ENCODE measurements around the gene MIEN1.
"Not testable (repeated sequence)": the region's sequence is repeated elsewhere in the genome, so short reads cannot be mapped to it uniquely, and the experiment has no call there.

Gene MIEN1, protein sequence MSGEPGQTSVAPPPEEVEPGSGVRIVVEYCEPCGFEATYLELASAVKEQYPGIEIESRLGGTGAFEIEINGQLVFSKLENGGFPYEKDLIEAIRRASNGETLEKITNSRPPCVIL

GRCh38 chr17:39730095-39730921 lies at the start of gene MIEN1:
Gene MIEN1 (minus strand): TSS chr17:39730532. CDS start chr17:39730495, 37 bp downstream.
- DNase-seq, result peak; percentile 83

GRCh38 chr17:39777534-39778365 lies 47.4 kb upstream of the MIEN1 start:
- no peak for DNase-seq

GRCh38 chr17:39776252-39776651 lies 45.9 kb upstream of the MIEN1 start:
- no peak for DNase-seq

- no peak for DNase-seq
These were observed 44.7 kb upstream of the MIEN1 start for GRCh38 chr17:39775031-39775430.

- DNase-seq, result no peak
These were observed 43.7 kb upstream of the MIEN1 start for GRCh38 chr17:39774047-39774446.

- DNase-seq, result no peak
These were observed 42.9 kb upstream of the MIEN1 start for GRCh38 chr17:39772987-39773934.

- no peak for DNase-seq
These were observed 42.1 kb upstream of the MIEN1 start for GRCh38 chr17:39772415-39772814.

- peak; percentile 83 for DNase-seq
These were observed 39.7 kb upstream of the MIEN1 start for GRCh38 chr17:39769974-39770587.

GRCh38 chr17:39767147-39767546 lies 36.8 kb upstream of the MIEN1 start:
- no peak for DNase-seq

DNA sequence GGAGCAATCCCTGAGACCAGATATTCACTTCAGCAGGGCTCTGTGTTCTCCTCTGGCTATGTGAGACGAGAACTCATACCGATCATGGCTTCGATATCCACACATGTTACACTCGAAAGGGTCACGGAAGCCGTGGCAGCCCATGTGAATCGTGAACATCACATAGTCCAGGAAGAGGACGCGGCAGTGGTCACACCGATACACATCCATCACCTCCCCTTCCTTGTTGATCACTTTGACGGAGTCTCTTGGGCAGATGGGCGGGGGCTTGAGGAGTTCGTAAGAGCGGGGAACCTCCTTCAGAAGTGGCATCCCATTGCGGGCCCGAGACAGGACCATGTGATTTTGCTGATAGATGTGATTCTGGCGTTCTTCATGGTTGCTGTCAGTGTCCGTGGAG lies 35.4 kb upstream of the MIEN1 start:
- DNase-seq, result no peak

DNA sequence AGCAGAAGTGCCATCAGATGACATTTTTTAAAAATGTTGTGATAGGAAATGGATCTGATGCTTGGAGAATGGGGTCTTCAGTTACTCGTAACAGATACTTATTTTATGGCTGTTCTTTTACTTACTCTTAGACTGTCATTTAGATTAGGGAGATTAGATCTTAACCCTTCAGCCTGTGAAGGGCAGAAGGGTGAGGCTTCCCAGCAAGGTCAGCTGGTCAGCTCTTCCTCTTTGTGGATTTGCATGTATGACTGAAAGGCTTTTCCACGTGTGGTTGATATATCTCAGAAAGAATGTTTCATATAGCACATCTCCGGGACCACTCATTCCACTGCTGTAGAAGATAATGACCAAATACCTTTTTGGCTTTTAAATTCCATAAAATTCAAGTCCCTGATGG lies 34.8 kb upstream of the MIEN1 start:
- no peak for DNase-seq

DNA sequence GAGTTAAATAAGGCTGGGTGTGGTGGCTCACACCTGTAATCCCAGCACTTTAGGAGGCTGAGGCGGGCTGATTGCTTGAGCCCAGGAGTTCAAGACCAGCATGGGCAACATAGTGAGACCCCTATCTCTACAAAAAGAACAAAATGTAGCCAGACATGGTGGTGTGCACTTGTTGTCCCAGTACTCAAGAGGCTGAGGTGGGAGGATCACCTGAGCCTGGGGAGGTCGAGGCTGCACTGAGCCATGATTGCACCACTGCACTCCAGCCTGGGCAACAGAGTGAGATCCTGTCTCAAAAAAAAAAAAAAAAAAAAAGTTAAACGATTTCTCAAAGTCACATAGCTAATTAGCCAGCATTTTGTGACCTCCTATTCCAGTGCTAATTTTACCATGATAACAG lies 33.8 kb upstream of the MIEN1 start:
- DNase-seq, result not testable (repeated sequence)

- no peak for DNase-seq
These were observed 32.9 kb upstream of the MIEN1 start for GRCh38 chr17:39763051-39763820.

GRCh38 chr17:39761861-39762496 lies 31.6 kb upstream of the MIEN1 start:
- no peak for DNase-seq

GRCh38 chr17:39759204-39759603 lies 28.9 kb upstream of the MIEN1 start:
- DNase-seq, result no peak

DNA sequence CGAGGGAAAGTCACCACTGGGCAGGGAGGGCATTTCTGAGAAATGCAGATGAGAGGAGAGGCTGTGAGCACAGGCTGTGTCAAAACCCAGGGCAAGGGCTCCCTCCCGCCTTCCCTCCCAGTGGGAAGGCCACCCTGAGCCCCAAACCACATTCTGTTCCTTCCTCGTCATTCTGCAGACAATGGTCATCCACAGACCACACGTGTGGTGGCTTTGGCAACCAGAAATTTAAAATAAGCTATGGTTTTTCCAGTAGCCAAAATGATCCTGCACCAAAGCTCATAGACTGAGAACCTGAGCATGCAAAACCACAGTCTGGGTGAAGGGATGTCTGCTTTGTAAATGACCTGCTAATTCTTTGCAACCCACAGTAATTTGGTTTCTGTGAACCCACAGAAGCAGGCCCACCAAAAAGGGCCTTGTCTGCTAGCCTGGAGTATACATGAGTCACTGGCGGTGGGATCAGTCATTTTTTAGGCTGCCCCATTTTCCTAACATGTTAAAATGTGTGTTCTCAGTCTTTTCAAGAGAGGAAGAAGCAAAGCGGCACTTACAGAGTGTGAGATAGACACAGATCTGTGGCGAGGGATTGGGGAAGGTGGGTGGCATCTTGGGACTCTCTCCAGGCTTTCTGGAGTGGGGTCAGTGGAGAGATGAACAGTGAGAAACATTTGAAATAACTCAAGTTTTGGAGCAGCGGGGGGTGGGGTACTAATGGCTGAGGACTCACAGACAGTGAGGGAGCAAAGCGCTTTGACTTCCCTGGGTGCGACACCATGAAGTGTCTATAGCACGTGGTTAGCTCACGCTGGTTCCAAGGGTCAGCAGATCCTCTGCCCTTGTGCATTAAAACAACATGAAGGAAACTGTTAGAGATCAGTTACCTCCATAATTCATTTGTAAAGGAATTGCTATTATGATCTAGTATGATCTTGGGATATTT lies 27.9 kb upstream of the MIEN1 start:
- DNase-seq, result no peak

DNA sequence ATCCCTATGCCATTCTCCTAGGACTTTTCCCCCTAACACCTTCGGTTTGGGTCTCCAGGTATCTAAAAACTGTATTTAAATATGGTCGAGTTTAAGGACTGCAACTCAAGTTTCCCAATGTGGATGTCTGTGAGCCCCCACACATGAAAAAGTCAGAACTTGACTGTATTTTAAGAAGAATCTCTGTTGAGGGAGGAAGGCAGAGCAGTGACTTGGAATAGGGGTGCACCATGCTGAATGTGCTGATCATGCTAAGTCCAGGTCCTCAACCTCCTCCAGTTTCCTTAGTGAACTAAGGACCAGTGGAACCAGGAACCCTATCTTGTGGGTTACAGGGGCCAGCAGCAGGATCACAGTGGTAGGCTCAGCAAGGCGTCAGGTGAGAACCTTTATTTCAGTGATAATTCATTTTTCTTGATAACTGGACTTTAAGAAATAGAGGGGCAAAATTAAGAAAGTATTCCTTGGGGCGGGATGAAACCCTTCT lies 26.9 kb upstream of the MIEN1 start:
- no peak for DNase-seq

DNA sequence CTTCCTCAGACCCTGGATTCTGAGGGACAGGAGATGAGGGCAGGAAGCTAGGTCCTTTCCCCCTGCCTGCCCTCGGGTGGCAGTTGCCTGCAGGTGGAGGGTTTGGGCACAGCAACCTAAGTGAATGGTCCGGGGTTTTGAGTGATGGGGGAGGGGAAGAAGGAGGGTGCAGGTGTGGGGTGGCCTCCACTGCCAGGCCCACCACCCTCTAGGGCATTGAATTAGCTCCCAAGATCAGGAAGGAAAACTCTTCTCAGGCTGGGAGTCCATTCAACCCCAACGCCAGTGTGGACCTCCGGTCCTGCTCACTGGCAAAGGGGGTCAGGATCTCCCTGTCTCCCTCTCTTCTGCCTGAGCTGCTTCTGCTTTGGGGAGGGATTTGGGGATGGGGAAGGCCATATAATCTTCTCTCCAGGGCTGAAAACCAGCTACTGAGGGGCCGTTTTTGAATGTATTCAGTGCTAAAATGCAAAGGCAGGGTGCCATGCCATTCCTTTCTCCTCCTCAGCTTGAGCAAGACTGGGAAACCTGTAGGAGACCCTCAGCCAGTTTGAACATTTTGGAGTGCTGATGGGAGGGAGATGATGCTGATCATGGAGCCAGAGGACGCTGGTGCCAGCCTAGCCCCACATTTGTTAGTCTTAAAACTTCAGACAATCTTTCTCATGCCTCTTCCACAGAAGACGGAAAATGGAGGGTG lies 26.2 kb upstream of the MIEN1 start:
- no peak for DNase-seq

All from NCI-H2171 (cell line).